NCI-H524 (cell line): Measurements from ENCODE around the gene ATF6B.

Source experiments
- DNase-seq, 2 experiments: peaks; one replicate each; lab custom pipeline; 2025; lab: John Stamatoyannopoulos, UW

Gene ATF6B

DNA sequence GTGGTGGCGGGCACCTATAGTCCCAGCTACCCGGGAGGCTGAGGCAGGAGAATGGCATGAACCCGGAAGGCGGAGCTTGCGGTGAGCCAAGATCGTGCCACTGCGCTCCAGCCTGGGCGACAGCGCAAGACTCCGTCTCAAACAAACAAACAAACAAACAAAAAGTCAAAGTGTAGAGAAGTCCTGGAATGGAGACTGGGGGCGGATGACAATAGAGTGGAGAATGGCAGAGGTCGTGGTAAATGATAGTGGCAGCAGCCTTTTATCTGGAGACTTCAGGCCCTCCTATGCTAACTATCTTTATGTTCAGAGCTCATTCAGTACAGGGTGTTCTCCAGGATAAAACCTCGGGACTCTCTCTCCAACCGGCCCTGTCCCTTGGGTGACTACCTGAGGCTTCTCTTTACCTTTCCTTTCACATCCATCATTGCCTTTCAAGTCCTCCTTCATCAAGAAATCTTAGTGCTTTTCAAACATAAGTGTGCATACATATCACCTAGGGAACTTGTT, 3.4 kb upstream of the ATF6B start:
- DNase-seq = no peak

DNA sequence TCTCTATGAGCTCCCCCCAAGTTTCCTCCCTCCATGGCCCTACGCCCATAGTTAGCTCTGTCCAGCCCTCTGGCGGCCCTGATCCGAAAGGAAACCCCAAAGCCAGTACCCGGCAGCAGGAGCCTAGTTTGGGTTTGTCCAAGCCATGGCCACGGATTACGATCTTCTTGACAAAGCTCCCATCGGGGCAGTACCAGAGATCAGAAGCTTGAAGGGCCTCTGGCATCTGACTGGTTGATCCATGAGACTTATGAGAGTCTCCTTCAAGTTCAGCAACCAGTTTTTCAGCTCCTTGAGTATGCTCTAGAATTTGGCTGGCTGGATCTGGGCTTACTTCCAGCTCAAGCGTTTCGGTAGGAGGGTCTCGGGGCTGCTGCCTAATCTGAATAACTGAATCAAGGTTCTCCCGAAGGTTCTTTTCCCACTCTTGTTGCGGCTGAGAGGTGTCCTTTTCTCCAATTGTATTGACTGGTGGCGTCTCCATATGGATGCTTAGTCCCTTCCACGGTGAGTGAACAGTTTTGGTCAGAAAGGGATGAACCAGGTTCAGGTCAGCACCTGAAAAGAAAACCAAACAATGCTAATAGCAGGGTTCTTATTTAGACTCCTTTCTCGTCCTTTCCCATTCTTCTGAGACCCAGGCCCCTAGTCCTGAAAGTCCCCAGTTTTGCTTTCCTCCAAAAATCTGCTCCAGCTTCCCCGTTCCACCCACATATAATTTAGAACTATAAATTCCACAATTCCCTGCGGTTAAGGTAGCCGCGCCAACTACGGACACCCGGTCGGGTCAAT, 1.4 kb upstream of the ATF6B start:
- no peak for DNase-seq

- no peak for DNase-seq
Observed at GRCh38 chr6:32128751-32129296, 778 bp upstream of the ATF6B start.

DNA sequence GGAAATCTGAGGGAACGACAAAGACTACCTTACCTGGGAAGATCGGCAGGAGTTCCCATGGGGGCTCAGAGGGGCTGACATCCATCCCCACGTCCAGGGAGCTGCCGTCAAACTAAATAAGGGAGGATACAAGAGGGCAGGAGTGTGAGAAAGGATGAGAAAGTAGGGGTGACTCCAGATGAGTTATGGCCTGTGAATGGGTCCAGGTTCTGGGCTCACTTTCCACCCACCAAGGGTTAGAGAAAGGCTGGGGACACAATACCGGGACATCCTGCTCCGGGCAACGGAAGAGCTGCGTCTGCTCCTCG, 683 bp downstream of the ATF6B start:
- DNase-seq = no peak

DNA sequence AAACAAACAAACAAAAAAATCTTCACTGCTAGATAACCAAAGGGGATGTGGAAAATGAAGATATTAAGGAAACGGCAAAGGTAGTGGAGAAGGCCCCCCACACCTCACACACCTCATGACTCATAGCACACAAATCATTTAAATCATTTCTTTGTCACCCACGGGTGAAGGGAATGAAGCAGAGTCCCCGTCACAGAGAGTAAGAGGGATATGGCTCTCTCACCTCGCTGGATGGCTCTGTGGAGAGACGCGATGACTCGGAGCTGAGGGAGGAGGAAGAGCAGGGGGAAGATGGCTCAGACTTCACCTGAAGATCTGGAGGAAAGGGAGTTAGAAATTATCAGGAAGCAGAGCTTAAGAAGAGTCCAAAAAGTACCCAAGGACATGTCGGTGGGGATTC, 1.2 kb downstream of the ATF6B start:
- DNase-seq = no peak

DNA sequence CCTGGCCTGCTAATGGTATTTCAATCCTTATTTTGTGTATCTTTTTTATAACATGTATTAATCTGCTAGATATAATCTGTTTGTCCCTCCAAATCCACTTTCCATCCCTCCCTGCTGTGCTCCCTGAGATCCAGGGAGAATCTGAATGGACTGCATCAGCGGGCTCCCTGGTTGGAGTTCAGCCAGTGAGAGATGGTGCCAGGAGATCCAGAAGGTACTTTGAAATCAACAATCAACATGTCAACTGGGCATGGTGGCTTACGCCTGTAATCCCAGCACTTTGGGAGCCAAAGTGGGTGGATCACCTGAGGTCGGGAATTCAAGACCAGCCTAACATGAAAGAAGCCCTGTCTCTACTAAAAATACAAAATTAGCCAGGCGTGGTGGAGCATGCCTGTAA, 4.4 kb downstream of the ATF6B start:
- DNase-seq = no peak

- no peak for DNase-seq
Observed at GRCh38 chr6:32120573-32121059, 7.4 kb downstream of the ATF6B start.

GRCh38 chr6:32118782-32119628, 9.0 kb downstream of the ATF6B start:
- DNase-seq = peak in 1 of 2 experiments; percentile 71

- no peak for DNase-seq
Observed at GRCh38 chr6:32117461-32117860, 10.6 kb downstream of the ATF6B start.

DNA sequence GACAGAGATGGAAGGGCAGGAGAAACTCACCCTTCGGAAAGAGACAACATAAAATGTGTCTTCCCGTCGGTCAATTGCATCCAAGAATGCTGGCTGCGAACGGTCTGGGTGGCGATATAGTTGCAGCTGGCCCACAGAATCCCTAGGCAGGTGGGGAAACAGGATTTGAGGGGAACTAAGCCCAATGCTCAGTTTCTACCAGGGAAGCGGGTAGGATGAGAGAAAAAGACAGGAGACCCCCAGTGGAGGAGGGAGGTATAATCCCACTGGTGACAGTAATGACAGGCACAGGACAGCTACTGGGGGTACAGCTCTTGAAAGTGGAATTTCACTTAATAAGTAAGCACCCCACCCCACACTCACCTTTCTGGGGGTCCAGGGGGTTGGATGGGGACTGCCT, 11.4 kb downstream of the ATF6B start:
- peak in 1 of 2 experiments; percentile 27 for DNase-seq

GRCh38 chr6:32115623-32116022, 12.4 kb downstream of the ATF6B start:
- no peak for DNase-seq

GRCh38 chr6:32114796-32115195, 13.2 kb downstream of the ATF6B start:
- DNase-seq = no peak

DNA sequence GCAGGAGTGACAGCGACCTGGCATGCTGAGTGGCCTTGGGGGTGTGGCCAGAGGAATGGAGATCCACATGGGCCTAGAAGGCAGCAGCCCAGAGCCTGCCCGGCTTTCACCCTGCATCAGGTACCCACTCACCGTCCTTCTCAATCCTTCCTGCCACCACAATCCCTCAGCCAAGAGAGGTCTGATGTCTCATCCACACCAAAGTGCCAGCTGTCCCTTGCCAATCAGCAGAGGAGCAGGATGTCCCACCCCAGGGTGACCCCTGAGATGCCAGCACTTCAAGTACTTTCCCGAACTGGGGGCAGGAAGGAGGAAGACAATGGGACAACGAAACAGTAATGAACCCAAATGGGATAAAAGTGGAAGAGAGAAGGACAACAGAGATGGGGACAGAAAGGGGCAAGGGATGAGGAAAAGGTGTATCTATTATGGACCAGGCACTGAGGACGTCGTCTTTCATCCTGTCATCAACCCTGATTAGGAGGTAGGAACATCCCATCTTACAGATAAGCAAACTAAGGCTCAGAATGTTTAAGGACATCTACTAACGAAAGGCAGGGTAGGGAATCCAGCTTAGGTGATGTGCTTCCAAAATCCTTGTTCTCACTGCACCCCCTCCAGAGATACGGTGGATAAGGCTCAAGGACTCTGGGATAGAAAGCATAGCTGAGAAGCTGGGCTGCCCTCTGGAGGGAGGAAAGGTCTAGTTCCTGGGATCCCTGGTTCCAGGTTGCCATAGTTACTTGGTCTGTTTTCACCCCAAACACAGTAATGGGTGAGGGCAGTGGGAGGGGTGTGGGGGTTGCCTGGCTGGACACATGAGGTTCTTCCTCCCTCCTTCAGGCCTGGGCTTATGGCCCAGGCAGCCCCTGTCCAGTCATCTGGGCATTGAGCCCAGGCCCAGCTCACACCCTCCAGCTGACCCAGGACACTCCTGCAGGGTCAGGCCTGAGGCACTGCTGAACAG, 14.4 kb downstream of the ATF6B start:
- DNase-seq = peak in 1 of 2 experiments; percentile 26

DNA sequence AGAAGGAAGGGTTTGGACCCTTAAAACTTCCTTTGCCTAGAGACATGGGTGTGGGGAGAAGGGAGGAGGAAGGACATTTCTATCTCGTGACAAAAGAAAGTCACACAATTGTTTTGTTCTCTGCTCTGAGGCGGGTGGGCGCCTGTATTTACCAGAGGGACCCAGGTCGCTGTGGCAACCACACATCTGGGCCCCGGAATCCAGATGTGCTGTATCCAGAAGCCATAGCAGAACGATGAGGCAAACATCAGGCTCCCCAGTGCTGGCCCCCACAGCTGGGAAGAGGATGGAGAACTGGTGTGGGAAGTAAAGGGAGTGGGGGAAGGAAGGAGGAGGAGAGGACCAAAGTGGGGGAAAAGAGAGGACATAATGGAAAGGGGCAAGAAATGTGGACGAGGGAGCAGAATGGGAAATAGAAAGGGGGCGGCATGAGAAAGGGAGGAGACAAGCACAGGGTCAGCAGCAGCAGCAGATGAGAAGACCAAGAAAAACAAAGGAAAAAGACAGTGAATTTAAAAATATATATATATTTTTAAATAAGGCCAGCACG, 15.5 kb downstream of the ATF6B start:
- DNase-seq = no peak

GRCh38 chr6:32111424-32112066, 16.5 kb downstream of the ATF6B start:
- DNase-seq = no peak

DNA sequence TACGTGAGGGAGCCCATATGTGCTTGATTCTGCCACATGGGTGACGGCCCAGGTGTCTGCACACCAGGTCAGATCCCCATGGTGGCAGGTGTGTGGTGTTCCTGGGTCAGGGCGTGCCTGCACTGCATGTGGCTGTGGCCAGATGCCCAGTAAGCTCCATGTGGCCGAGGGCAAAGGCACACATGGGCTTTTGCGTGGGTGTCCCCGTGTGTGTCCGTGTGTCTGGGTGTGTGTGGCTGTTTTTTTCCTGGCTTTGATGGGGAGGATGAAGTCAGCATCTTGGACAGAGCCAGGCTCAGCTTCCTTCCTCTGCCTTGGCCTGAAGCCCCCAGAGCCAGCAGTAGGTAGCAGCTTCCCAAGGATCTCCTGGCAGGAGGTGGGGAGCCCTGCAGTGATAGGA, 17.4 kb downstream of the ATF6B start:
- no peak for DNase-seq

DNA sequence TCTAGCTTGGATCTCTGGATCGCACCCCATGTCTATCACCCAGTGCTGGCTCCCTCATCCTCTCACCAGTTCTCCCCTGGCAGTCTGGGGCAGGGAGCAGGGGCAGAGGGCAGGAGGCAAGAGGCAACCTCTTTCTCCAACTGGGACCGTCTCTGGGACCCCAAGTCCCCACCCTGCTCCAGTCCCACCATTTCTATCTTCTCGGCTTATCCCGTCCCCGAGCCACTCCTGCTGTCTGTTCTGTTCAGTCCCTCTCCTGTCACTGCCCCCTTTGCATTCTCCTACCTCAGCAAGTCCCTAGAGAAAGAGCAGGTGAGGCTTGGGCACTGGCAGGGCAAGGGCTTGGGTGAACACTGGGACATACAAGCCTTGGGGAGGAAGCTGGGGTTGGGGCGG, 18.3 kb downstream of the ATF6B start:
- DNase-seq = no peak

GRCh38 chr6:32109114-32109764, 18.8 kb downstream of the ATF6B start, which contains the start of gene TNXB:
TSS of gene TNXB (minus strand) at chr6:32109338. CDS start at chr6:32098198, 11,140 bp downstream.
- no peak for DNase-seq

- no peak for DNase-seq
Observed at GRCh38 chr6:32108727-32109113, 19.3 kb downstream of the ATF6B start.

- no peak for DNase-seq
Observed at GRCh38 chr6:32108094-32108627, 19.9 kb downstream of the ATF6B start.
